HG03280 (cell line): ENCODE results near the gene MGME1.

ENCODE experiments used
- ATAC-seq: cut with Tn5 transposase; IDR thresholded peaks from one replicate; pipeline ENCODE4 v1.9.1; 2021; ENCODE audit warnings: mild to moderate bottlenecking, moderate library complexity; ENCODE audit not compliant: unreplicated experiment

MGME1 gene

GRCh38 chr20:17992224-17992637 is 23.4 kb downstream of the MGME1 start:
- peak; percentile 45 for ATAC-seq

GRCh38 chr20:17992847-17993513 is 24.2 kb downstream of the MGME1 start:
- ATAC-seq = no peak

GRCh38 chr20:17993546-17993945 is 24.7 kb downstream of the MGME1 start:
- ATAC-seq = no peak

GRCh38 chr20:17995967-17996819 is 27.4 kb downstream of the MGME1 start:
- ATAC-seq = peak; percentile 47

- no peak for ATAC-seq
Observed at GRCh38 chr20:17998446-17998845, 29.6 kb downstream of the MGME1 start.

- ATAC-seq = no peak
Observed at GRCh38 chr20:17999566-17999965, 30.7 kb downstream of the MGME1 start.

- ATAC-seq = no peak
Observed at GRCh38 chr20:18001131-18001921, 32.5 kb downstream of the MGME1 start.

- no peak for ATAC-seq
Observed at GRCh38 chr20:18003897-18004296, 35.1 kb downstream of the MGME1 start.

GRCh38 chr20:18004384-18005031 is 35.7 kb downstream of the MGME1 start:
- no peak for ATAC-seq

- peak; percentile 94 for ATAC-seq
Observed at GRCh38 chr20:18005170-18005989, 36.6 kb downstream of the MGME1 start.

- ATAC-seq = no peak
Observed at GRCh38 chr20:18005990-18006364, 37.2 kb downstream of the MGME1 start.

GRCh38 chr20:18006684-18007083 is 37.9 kb downstream of the MGME1 start:
- ATAC-seq = no peak

- ATAC-seq = no peak
Observed at GRCh38 chr20:18007534-18008292, 38.9 kb downstream of the MGME1 start.

- ATAC-seq = no peak
Observed at GRCh38 chr20:18009116-18009515, 40.3 kb downstream of the MGME1 start.

GRCh38 chr20:18011482-18011881 is 42.7 kb downstream of the MGME1 start:
- ATAC-seq = no peak

GRCh38 chr20:18011951-18012645 is 43.3 kb downstream of the MGME1 start:
- ATAC-seq = no peak

GRCh38 chr20:18012901-18013300 is 44.1 kb downstream of the MGME1 start:
- ATAC-seq = no peak

GRCh38 chr20:18014411-18014810 is 45.6 kb downstream of the MGME1 start:
- ATAC-seq = no peak

GRCh38 chr20:18016772-18017171 is 48.0 kb downstream of the MGME1 start:
- ATAC-seq = no peak
